Nephron progenitor cell (in vitro differentiated cells): ENCODE measurements around the gene SEMA7A.
"Not testable (repeated sequence)": the region's sequence is repeated elsewhere in the genome, so short reads cannot be mapped to it uniquely, and the experiment has no call there.

Experiments used
- DNase-seq: peaks from one replicate; pipeline ENCODE4 v3.0.0; 2021
- H3K27ac Mint-ChIP-seq: 2 replicates; pipeline ENCODE4 v1.8.0; 2021; ENCODE audit warnings: mild to moderate bottlenecking, moderate library complexity, mixed read lengths
- H3K27me3 Mint-ChIP-seq: 2 replicates; pipeline ENCODE4 v1.8.0; 2021; ENCODE audit warnings: mild to moderate bottlenecking, low read depth, mixed read lengths; ENCODE audit not compliant: poor library complexity
- H3K36me3 Mint-ChIP-seq: 2 replicates; pipeline ENCODE4 v1.8.0; 2021; ENCODE audit warnings: low read depth, mixed read lengths
- H3K4me1 Mint-ChIP-seq: 2 replicates; pipeline ENCODE4 v1.8.0; 2021; ENCODE audit warnings: mixed read lengths
- H3K4me3 Mint-ChIP-seq: 2 replicates; pipeline ENCODE4 v1.8.0; 2021; ENCODE audit warnings: mild to moderate bottlenecking, moderate library complexity, mixed read lengths
- H3K9me3 Mint-ChIP-seq: 2 replicates; pipeline ENCODE4 v1.8.0; 2021; ENCODE audit warnings: mild to moderate bottlenecking, moderate library complexity, mixed read lengths
- TF ChIP-seq, protein P1 (sequence below): fragments of 200-600 bp; sonication (generic); IDR thresholded peaks from 2 replicates; pipeline ENCODE4 v1.5.0; 2021; ENCODE audit warnings: antibody characterized with exemption

The SEMA7A gene, protein sequence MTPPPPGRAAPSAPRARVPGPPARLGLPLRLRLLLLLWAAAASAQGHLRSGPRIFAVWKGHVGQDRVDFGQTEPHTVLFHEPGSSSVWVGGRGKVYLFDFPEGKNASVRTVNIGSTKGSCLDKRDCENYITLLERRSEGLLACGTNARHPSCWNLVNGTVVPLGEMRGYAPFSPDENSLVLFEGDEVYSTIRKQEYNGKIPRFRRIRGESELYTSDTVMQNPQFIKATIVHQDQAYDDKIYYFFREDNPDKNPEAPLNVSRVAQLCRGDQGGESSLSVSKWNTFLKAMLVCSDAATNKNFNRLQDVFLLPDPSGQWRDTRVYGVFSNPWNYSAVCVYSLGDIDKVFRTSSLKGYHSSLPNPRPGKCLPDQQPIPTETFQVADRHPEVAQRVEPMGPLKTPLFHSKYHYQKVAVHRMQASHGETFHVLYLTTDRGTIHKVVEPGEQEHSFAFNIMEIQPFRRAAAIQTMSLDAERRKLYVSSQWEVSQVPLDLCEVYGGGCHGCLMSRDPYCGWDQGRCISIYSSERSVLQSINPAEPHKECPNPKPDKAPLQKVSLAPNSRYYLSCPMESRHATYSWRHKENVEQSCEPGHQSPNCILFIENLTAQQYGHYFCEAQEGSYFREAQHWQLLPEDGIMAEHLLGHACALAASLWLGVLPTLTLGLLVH

DNA sequence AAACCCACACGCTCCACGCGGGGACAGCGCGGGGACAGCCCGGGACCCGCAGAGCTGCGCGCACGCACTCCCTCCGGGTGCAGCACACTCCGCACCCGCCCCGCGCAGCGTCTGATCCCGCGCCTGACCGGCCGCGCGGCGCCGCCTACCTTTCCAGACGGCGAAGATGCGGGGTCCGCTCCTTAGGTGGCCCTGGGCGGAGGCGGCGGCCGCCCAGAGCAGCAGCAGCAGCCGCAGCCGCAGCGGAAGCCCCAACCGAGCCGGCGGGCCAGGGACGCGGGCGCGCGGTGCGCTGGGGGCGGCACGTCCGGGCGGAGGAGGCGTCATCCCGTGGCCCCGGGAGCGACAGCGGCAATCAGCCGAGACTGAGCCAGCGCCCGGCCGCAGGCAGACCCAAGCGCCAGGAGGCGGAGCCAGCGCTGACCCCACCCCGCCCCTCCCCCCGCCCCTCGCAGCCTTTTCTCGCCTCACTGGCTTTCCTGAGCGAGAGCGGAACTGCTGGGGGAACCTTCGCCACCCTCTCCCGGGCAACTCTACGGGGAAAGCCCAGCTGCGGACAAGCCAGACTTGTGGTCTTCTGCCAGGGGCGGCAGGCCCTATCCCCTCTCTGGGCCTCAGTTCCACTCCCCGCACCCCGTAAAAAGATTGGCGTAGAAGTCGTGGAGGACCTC lies at the start of gene SEMA7A:
Gene SEMA7A (minus strand): TSS at position 367 of the 671 bp plus-strand sequence. CDS start 40 bp downstream, at position 327.
- H3K4me1 Mint-ChIP-seq, result peaks cover 68% of the 10 kb centered on the region
- DNase-seq, result peak; percentile 86
- TF ChIP-seq, protein P1, sequence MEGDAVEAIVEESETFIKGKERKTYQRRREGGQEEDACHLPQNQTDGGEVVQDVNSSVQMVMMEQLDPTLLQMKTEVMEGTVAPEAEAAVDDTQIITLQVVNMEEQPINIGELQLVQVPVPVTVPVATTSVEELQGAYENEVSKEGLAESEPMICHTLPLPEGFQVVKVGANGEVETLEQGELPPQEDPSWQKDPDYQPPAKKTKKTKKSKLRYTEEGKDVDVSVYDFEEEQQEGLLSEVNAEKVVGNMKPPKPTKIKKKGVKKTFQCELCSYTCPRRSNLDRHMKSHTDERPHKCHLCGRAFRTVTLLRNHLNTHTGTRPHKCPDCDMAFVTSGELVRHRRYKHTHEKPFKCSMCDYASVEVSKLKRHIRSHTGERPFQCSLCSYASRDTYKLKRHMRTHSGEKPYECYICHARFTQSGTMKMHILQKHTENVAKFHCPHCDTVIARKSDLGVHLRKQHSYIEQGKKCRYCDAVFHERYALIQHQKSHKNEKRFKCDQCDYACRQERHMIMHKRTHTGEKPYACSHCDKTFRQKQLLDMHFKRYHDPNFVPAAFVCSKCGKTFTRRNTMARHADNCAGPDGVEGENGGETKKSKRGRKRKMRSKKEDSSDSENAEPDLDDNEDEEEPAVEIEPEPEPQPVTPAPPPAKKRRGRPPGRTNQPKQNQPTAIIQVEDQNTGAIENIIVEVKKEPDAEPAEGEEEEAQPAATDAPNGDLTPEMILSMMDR, result no peak
- no peaks in the 10 kb centered on the region for H3K36me3 Mint-ChIP-seq
- H3K27ac Mint-ChIP-seq, result peak within 1 kb of the TSS; percentile 61
- peak within 1 kb of the TSS; percentile 81 for H3K4me3 Mint-ChIP-seq
- H3K27me3 Mint-ChIP-seq, result peaks cover 15% of the 10 kb centered on the region
- H3K9me3 Mint-ChIP-seq, result no peaks in the 10 kb centered on the region

GRCh38 chr15:74482661-74483060 lies 48.9 kb upstream of the SEMA7A start:
- no peak overlapping the region for H3K4me3 Mint-ChIP-seq
- TF ChIP-seq, protein P1, result no peak
- peak overlapping the region; percentile 33 for H3K27ac Mint-ChIP-seq
- peaks cover 47% of the 10 kb centered on the region for H3K36me3 Mint-ChIP-seq
- H3K27me3 Mint-ChIP-seq, result no peaks in the 10 kb centered on the region
- DNase-seq, result no peak
- H3K9me3 Mint-ChIP-seq, result peaks cover 3% of the 10 kb centered on the region
- H3K4me1 Mint-ChIP-seq, result no peaks in the 10 kb centered on the region

DNA sequence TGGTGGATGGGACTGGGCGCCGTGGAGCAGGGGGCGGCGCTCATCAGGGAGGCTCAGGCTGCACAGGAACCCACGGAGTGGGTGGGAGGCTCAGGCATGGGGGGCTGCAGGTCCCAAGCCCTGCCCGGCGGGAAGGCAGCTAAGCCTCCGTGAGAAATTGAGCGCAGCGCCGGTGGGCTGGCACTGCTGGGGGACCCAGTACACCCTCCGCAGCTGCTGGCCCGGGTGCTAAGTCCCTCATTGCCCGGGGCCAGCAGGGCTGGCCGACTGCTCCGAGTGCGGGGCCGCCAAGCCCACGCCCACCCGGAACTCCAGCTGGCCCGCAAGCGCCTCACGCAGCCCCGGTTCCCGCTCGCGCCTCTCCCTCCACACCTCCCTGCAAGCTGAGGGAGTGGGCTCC lies 46.6 kb upstream of the SEMA7A start:
- not testable (repeated sequence) for H3K4me1 Mint-ChIP-seq, H3K27ac Mint-ChIP-seq, H3K27me3 Mint-ChIP-seq, H3K9me3 Mint-ChIP-seq, DNase-seq, H3K4me3 Mint-ChIP-seq
- peaks cover 58% of the 10 kb centered on the region for H3K36me3 Mint-ChIP-seq

- H3K9me3 Mint-ChIP-seq, result peaks cover 12% of the 10 kb centered on the region
- not testable (repeated sequence) for H3K27me3 Mint-ChIP-seq
Observed at GRCh38 chr15:74471621-74472020, 37.9 kb upstream of the SEMA7A start.

DNA sequence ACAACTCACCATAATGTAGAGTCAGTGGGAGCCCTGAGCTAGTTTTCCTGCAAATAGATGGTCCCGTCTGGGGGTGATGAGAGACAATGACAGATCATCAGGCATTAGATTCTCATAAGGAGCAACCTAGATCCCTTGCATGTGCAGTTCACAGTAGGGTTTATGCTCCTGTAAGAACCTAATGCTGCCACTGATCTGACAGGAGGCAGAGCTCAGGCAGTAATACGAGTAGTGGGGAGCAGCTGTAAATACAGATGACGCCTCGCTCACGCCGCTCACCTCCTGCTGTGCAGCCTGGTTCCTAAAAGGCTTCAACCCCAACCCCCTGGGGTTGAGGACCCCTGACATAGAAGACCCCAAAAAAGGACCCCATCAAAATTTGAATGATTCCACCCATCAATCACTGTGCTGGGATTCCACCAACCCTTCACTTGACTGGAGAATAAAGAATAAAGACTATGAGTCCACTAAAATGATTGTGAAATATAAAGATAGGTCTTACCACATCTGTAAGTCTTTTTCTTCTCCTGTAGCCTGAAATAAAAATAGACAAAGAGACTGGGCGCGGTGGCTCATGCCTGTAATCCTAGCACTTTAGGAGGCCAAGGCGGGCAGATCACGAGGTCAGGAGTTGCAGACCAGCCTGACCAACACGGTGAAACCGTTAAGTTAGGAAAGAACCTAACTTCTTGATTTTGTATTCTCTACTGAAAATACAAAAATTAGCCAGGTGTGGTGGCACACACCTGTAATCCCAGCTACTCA lies 37.1 kb upstream of the SEMA7A start:
- no peak overlapping the region for H3K27ac Mint-ChIP-seq
- H3K27me3 Mint-ChIP-seq, result peaks cover 4% of the 10 kb centered on the region
- H3K36me3 Mint-ChIP-seq, result peaks cover 75% of the 10 kb centered on the region
- no peak for DNase-seq
- no peak overlapping the region for H3K4me3 Mint-ChIP-seq
- peaks cover 20% of the 10 kb centered on the region for H3K9me3 Mint-ChIP-seq
- H3K4me1 Mint-ChIP-seq, result no peaks in the 10 kb centered on the region
- TF ChIP-seq, protein P1, result no peak

More at GRCh38 chr15:74471621-74472020, 37.9 kb upstream of the SEMA7A start:
- DNase-seq, H3K4me1 Mint-ChIP-seq, H3K4me3 Mint-ChIP-seq, H3K27ac Mint-ChIP-seq: not testable (repeated sequence)
- peaks cover 75% of the 10 kb centered on the region for H3K36me3 Mint-ChIP-seq

- Mint-ChIP-seq H3K4me3 (no peak overlapping the region), H3K27ac (no peak overlapping the region), H3K27me3 (peaks cover 9% of the 10 kb centered on the region), H3K36me3 (peaks cover 86% of the 10 kb centered on the region), H3K4me1 (peaks cover 1% of the 10 kb centered on the region), H3K9me3 (peaks cover 41% of the 10 kb centered on the region)
- TF ChIP-seq, protein P1, result no peak
- DNase-seq, result no peak
Observed at GRCh38 chr15:74468341-74469032, 34.7 kb upstream of the SEMA7A start.
